HG02943 (cell line): ENCODE results near the gene COQ10A.
A peak's percentile ranks its signal among the peaks of the same experiment; 100 is the strongest.

ENCODE experiments used
- ATAC-seq: cut with Tn5 transposase; IDR thresholded peaks from one replicate; pipeline ENCODE4 v1.9.1; 2021; ENCODE audit warnings: mild to moderate bottlenecking, low read depth, moderate library complexity; ENCODE audit not compliant: unreplicated experiment

Gene COQ10A

DNA sequence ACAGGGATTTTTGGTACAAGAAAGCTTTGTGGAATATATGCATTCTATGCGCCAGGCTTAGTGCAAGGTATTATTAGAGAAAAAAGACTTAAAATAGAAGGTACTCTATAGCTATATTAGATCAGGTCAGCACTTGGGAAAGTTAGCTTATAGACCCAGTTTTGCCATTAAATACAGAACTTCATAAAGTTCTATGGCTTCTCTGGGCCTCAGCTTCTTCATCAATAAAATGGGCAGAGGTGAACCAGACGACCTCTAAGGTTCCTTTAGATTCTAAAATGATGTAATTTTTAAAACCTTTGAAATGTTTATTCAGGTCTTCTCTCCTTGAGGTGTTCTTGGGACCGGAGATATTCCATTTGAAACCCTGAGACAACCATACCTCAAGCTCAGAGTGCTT, 42.0 kb downstream of the COQ10A start:
- ATAC-seq, result no peak

DNA sequence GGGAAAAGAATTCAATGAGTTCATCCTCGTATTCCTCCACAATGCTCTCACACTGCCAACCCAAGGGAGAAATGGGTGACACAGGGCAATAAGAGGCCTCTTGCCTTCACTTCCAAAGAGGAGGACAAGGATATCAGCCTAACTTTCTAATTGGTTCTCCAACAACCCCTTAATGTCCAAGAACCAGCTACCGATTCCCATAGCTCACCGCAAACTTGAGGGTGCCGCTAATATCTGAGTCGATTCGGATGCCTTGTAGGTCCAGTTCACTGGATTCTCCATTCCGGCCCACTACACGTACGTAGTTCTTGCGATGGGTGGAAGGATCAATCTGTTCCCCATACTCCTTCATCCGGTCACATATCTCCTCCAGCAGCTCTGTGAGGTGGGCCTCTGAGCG, 44.3 kb downstream of the COQ10A start:
- no peak for ATAC-seq

- no peak for ATAC-seq
Measured at GRCh38 chr12:56315249-56315621, 48.5 kb downstream of the COQ10A start.

DNA sequence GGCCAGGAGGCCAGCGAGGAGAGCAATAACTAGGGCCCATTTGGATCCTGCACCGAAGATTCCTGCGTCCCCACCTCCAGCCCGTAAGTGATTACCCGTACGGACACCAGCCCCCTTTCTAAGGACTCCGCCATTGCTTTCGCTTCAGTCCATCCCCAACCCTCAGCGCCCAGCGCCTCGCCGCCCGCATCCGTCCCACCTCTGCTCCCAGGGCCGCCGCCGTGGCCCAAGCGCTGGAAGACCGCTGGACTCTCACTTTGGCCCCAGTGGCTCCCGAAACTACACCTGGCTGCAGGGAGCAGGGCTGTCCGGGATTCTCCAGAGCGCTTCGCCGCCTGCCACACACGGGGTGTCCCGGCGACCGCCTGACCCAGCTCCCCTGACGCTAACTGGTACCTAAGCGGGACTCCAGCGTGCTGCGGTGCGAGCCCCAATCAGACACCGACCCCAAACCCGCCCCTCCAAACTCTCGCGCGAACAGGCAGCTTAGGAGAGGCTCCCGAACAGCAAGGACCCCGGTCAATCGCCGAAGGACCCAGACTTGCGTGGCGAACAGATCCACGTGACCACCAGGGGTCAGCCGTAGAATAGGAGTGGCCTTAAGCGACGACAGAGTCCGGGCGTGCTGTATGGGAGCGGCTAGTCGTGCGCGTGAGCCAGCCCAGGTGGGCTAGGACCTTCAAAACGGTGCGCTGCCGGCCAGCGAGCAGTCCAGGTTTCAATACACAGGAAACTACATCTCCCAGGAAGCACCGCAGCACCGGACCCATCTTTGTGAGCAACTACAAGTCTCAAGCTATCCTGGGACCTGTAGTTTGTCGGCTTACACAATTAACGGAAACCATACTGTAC, 49.1 kb downstream of the COQ10A start, which contains the start of gene CNPY2:
Gene CNPY2 (minus strand): TSS at position 367 of the 852 bp plus-strand sequence. CDS start 771 bp downstream, outside the sequence.
- peak; percentile 91 for ATAC-seq

- no peak for ATAC-seq
Measured at GRCh38 chr12:56317675-56318074, 50.9 kb downstream of the COQ10A start.
